Measurements from ENCODE around the gene GPRC5A.

DNA sequence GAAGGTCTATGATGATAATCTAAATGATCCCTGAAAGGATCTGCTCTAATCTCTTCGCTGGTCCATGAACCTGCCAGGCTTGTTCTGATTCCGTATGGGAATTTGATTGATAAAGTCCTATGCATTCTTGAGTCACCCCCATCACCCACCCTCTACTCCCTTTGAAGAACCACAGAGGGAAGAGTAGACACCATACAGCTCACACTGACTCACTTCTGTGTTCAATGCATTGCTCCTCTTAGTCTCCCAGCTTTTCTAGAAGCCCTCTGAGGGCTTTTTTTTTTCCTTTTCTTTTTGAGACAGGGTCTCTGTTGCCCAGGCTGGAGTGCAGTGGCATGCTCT is 18.5 kb upstream of the GPRC5A start:
- TF ChIP-seq, protein P1, sequence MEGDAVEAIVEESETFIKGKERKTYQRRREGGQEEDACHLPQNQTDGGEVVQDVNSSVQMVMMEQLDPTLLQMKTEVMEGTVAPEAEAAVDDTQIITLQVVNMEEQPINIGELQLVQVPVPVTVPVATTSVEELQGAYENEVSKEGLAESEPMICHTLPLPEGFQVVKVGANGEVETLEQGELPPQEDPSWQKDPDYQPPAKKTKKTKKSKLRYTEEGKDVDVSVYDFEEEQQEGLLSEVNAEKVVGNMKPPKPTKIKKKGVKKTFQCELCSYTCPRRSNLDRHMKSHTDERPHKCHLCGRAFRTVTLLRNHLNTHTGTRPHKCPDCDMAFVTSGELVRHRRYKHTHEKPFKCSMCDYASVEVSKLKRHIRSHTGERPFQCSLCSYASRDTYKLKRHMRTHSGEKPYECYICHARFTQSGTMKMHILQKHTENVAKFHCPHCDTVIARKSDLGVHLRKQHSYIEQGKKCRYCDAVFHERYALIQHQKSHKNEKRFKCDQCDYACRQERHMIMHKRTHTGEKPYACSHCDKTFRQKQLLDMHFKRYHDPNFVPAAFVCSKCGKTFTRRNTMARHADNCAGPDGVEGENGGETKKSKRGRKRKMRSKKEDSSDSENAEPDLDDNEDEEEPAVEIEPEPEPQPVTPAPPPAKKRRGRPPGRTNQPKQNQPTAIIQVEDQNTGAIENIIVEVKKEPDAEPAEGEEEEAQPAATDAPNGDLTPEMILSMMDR (IDR thresholded peaks at IDR 0.05) = no peak
- TF ChIP-seq POLR2A (IDR thresholded peaks at IDR 0.05) = no peak
